AG09309 (cell line): Measurements from ENCODE around the gene TUBGCP2.

Experiments used
- DNase-seq: peaks from one replicate; pipeline ENCODE4 v3.0.0-alpha.2; 2010; ENCODE audit warnings: low read depth
- H3K4me3 ChIP-seq: 2 replicates; pipeline ENCODE4 v1.5.1; 2011; ENCODE audit warnings: mild to moderate bottlenecking, low read depth, low read length, moderate library complexity; ENCODE audit not compliant: control insufficient read depth
- CTCF ChIP-seq: IDR thresholded peaks from 2 replicates; pipeline ENCODE4 v1.5.1; 2011; ENCODE audit warnings: mild to moderate bottlenecking, low read depth, low read length, inconsistent platforms; ENCODE audit not compliant: insufficient read depth, control insufficient read depth; ENCODE audit errors: missing control alignments

Gene TUBGCP2

GRCh38 chr10:133306097-133306476, 2.6 kb downstream of the TUBGCP2 start:
- DNase-seq = no peak
- no peak overlapping the region for H3K4me3 ChIP-seq
- no peak for TF ChIP-seq CTCF

GRCh38 chr10:133303206-133303605, 5.5 kb downstream of the TUBGCP2 start:
- DNase-seq = no peak
- H3K4me3 ChIP-seq = no peak overlapping the region
- TF ChIP-seq CTCF = no peak

GRCh38 chr10:133302230-133302629, 6.4 kb downstream of the TUBGCP2 start:
- no peak overlapping the region for H3K4me3 ChIP-seq
- TF ChIP-seq CTCF = no peak
- DNase-seq = no peak

- DNase-seq = no peak
- TF ChIP-seq CTCF = no peak
- no peak overlapping the region for H3K4me3 ChIP-seq
These were observed 8.9 kb downstream of the TUBGCP2 start for GRCh38 chr10:133299738-133300137.

- no peak for TF ChIP-seq CTCF
- no peak for DNase-seq
- H3K4me3 ChIP-seq = no peak overlapping the region
These were observed 9.4 kb downstream of the TUBGCP2 start for GRCh38 chr10:133299224-133299623.

- TF ChIP-seq CTCF = no peak
- no peak for DNase-seq
- H3K4me3 ChIP-seq = no peak overlapping the region
These were observed 10.2 kb downstream of the TUBGCP2 start for GRCh38 chr10:133298466-133298865.

- DNase-seq = no peak
- no peak for TF ChIP-seq CTCF
- no peak overlapping the region for H3K4me3 ChIP-seq
These were observed 11.2 kb downstream of the TUBGCP2 start for GRCh38 chr10:133297504-133297903.
